Measurements from ENCODE around the gene TLR9. TPM values are rescaled to one million over a fixed set of nuclear protein-coding genes. Genes with fewer than 3 reads are reported as not detected.

TLR9 gene
- total RNA-seq, 1 experiment from 2014 or later, result not detected

GRCh38 chr3:52193065-52193464, 32.4 kb downstream of the TLR9 start:
- peak; percentile 86 for DNase-seq
- CTCF ChIA-PET, result interaction anchor here (0.6 kb wide), 1 partner anchor 19 kb away, joined by 4 read pairs; no protein-coding TSS in a partner anchor
- Histone ChIP-seq H3K9me2 (replicated peaks; ENCODE audit: low read length) (no peaks in the 10 kb centered on the region), H3K4me3 (ENCODE audit: low read length) (no peak overlapping the region), H3K9me3 (ENCODE audit: low read length) (no peaks in the 10 kb centered on the region), H2AFZ (ENCODE audit: low read length) (no peak overlapping the region), H3K9ac (ENCODE audit: low read length) (no peak overlapping the region), H3K36me3 (ENCODE audit: low read depth, low read length) (no peaks in the 10 kb centered on the region), H3K27ac (ENCODE audit: low read length) (no peak overlapping the region), H3F3A (ENCODE audit: low read length, unreplicated experiment) (no peaks in the 10 kb centered on the region), H3K4me2 (ENCODE audit: low read length) (no peak overlapping the region), H3K4me1 (ENCODE audit: insufficient read depth, low read length) (peaks cover 20% of the 10 kb centered on the region), H3K27me3 (ENCODE audit: low read length) (no peaks in the 10 kb centered on the region), H4K20me1 (ENCODE audit: low read length) (no peaks in the 10 kb centered on the region), H3K79me2 (ENCODE audit: low read length) (peaks cover 1% of the 10 kb centered on the region)
- intact Hi-C loops (cut with micrococcal nuclease), result no loop called here
- BruUV-seq (replicated peaks), result no TSS peak
- TF ChIP-seq CTCF (conservative IDR thresholded peaks at IDR 0.05; ENCODE audit: low read depth, low read length) (no peak), EZH2phosphoT487 (IDR thresholded peaks at IDR 0.05; ENCODE audit: borderline replicate concordance, low read length) (no peak), EZH2 (IDR thresholded peaks at IDR 0.05; ENCODE audit: low read length, unreplicated experiment) (no peak)
- POLR2A ChIA-PET (ENCODE audit: unreplicated experiment), result interaction anchor here (0.7 kb wide), 1 partner anchor 24 kb away, joined by 5 read pairs; no protein-coding TSS in a partner anchor
- peak; percentile 54 for ATAC-seq

DNA sequence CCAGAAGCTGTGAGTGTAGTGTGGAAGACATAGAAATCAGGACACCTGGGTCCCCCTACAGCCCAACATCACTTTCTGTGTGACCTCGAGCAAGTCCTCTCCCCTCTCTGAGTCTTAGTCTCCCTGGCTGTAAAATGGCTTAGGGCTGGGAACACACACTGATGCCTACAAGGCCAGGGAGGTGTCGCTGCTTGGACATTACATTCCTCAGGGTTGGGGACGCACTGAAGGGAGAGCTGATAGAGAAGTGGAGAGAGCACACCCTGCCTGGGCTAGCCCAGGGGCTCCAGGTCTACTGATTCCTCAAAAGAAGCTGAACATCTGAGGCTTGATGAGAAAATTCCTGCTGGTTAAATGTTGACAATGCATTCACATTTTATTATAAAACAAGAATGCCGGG, 33.8 kb downstream of the TLR9 start:
- H3K27ac ChIP-seq (ENCODE audit: low read length), result no peak overlapping the region
- no peak overlapping the region for H2AFZ ChIP-seq (ENCODE audit: low read length)
- peaks cover 9% of the 10 kb centered on the region; the same call in 1 of the 2 replicates for H3K4me1 ChIP-seq (ENCODE audit: insufficient read depth, low read length)
- no peaks in the 10 kb centered on the region for H3F3A ChIP-seq (ENCODE audit: low read length, unreplicated experiment)
- H3K4me3 ChIP-seq (ENCODE audit: low read length), result no peak overlapping the region
- H4K20me1 ChIP-seq (ENCODE audit: low read length), result no peaks in the 10 kb centered on the region
- no peak for ATAC-seq
- H3K79me2 ChIP-seq (ENCODE audit: low read length), result no peaks in the 10 kb centered on the region
- no peaks in the 10 kb centered on the region for H3K9me2 ChIP-seq (replicated peaks; ENCODE audit: low read length)
- no peaks in the 10 kb centered on the region for H3K36me3 ChIP-seq (ENCODE audit: low read depth, low read length)
- BruUV-seq (replicated peaks), result no TSS peak
- H3K27me3 ChIP-seq (ENCODE audit: low read length), result no peaks in the 10 kb centered on the region
- ChIA-PET CTCF (no interaction called here), POLR2A (ENCODE audit: unreplicated experiment) (no interaction called here)
- no peak for DNase-seq
- no peak overlapping the region for H3K4me2 ChIP-seq (ENCODE audit: low read length)
- intact Hi-C loops (cut with micrococcal nuclease), result no loop called here
- H3K9ac ChIP-seq (ENCODE audit: low read length), result no peak overlapping the region
- no peaks in the 10 kb centered on the region for H3K9me3 ChIP-seq (ENCODE audit: low read length)
- TF ChIP-seq EZH2phosphoT487 (IDR thresholded peaks at IDR 0.05; ENCODE audit: borderline replicate concordance, low read length) (no peak), EZH2 (IDR thresholded peaks at IDR 0.05; ENCODE audit: low read length, unreplicated experiment) (no peak), CTCF (conservative IDR thresholded peaks at IDR 0.05; ENCODE audit: low read depth, low read length) (no peak)

DNA sequence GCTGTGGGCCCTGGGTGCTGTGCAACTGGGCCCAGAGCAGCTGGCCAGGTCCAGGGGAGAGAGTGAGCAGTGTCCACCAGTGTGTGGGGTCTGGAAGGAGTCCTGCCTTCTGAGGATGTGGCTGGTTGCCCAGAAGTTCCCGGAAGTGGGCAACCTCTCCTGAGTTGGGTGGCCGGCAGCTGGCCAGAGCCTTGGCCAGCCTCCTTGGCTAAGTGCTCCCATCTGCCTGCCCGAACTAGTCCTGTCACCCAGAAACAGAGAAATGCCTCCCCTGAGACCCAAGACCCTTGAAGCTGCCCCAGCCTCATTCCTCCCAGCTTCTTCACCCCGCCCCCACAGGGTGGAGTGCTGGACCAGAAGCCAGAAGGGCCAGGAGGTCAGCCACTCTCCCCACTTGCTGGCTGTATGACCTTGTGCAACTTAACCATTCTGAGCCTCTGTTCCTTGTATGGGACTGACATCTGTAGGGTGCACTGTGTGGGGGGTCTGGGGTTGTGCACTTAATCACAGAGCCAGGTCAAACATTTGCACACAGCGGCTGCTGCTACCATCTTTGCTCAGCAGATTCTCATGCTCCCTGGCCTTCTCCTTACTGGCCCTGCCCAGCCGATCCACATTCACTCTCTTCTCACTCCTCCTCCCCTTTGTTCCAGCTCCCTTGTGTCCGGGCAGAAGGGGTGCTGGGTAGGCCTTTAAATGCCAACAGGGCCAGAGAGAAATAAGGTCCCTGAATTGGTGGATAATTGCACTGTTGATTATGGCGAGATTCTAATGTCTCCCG, 35.0 kb downstream of the TLR9 start:
- ATAC-seq (peak; percentile 19), DNase-seq (no peak)
- peaks cover 7% of the 10 kb centered on the region; the same call in 1 of the 2 replicates for H3K4me1 ChIP-seq (ENCODE audit: insufficient read depth, low read length)
- H3K4me3 ChIP-seq (ENCODE audit: low read length), result no peak overlapping the region
- no peak for TF ChIP-seq EZH2 (IDR thresholded peaks at IDR 0.05; ENCODE audit: low read length, unreplicated experiment)
- TF ChIP-seq EZH2phosphoT487 (IDR thresholded peaks at IDR 0.05; ENCODE audit: borderline replicate concordance, low read length), result no peak
- no peak for TF ChIP-seq CTCF (conservative IDR thresholded peaks at IDR 0.05; ENCODE audit: low read depth, low read length)
- H3K79me2 ChIP-seq (ENCODE audit: low read length), result no peaks in the 10 kb centered on the region
- intact Hi-C loops (cut with micrococcal nuclease), result no loop called here
- no peaks in the 10 kb centered on the region for H4K20me1 ChIP-seq (ENCODE audit: low read length)
- no peaks in the 10 kb centered on the region for H3K36me3 ChIP-seq (ENCODE audit: low read depth, low read length)
- H3K9me3 ChIP-seq (ENCODE audit: low read length), result no peaks in the 10 kb centered on the region
- no peaks in the 10 kb centered on the region for H3K9me2 ChIP-seq (replicated peaks; ENCODE audit: low read length)
- ChIA-PET CTCF (no interaction called here), POLR2A (ENCODE audit: unreplicated experiment) (no interaction called here)
- H2AFZ ChIP-seq (ENCODE audit: low read length), result no peak overlapping the region
- no TSS peak for BruUV-seq (replicated peaks)
- no peak overlapping the region for H3K9ac ChIP-seq (ENCODE audit: low read length)
- no peak overlapping the region for H3K27ac ChIP-seq (ENCODE audit: low read length)
- H3K27me3 ChIP-seq (ENCODE audit: low read length), result no peaks in the 10 kb centered on the region
- H3F3A ChIP-seq (ENCODE audit: low read length, unreplicated experiment), result no peaks in the 10 kb centered on the region
- no peak overlapping the region for H3K4me2 ChIP-seq (ENCODE audit: low read length)
